GM15510 (cell line): ENCODE results near the gene ARHGAP30.

Experiments
- POLR2A ChIP-seq: IDR thresholded peaks from 3 replicates; pipeline ENCODE4 v1.6.1; 2011; ENCODE audit warnings: borderline replicate concordance; ENCODE audit not compliant: insufficient read length; ENCODE audit errors: extremely low read depth

Gene ARHGAP30

DNA sequence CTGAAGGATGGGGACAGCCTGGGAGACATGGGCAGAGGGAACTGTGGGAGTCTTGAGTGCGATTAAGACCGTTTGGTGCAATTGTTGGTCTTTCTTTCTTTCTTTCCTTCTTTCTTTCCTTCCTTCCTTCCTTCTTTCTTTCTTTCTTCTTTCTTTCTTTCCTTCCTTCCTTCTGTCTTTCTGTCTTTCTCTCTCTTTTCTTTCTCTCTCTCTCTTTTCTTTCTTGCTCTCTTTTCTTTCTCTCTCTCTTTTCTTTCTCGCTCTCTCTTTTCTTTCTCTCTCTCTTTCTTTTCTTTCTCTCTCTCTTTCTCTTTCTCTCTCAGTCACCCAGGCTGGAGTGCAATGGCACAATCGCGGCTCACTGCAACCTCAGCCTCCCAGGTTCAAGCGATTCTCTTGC is 25.5 kb upstream of the ARHGAP30 start:
- TF ChIP-seq POLR2A: no peak

- TF ChIP-seq POLR2A: no peak
Observed at GRCh38 chr1:161094481-161094880, 24.8 kb upstream of the ARHGAP30 start.

DNA sequence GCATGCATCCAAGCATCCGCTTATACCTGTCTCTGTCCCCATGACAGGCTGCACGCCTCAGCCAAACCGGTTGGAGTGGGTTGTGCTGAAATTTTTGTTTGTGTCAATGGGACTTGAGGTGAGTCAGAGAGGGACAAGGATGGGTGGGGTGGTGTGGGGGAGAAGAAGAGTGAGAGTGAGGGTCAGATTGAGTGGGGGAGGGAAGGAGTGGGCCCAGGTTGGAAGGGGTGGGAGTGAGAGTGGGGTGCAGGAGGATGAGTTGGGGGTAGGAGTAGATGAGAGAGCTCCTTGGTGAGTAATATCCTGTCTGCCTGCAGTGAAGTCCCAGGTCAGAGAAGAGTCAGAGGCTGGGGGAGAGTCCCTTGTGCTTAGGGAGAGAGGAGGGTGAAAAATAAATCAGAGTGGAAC is 22.9 kb upstream of the ARHGAP30 start:
- no peak for TF ChIP-seq POLR2A

DNA sequence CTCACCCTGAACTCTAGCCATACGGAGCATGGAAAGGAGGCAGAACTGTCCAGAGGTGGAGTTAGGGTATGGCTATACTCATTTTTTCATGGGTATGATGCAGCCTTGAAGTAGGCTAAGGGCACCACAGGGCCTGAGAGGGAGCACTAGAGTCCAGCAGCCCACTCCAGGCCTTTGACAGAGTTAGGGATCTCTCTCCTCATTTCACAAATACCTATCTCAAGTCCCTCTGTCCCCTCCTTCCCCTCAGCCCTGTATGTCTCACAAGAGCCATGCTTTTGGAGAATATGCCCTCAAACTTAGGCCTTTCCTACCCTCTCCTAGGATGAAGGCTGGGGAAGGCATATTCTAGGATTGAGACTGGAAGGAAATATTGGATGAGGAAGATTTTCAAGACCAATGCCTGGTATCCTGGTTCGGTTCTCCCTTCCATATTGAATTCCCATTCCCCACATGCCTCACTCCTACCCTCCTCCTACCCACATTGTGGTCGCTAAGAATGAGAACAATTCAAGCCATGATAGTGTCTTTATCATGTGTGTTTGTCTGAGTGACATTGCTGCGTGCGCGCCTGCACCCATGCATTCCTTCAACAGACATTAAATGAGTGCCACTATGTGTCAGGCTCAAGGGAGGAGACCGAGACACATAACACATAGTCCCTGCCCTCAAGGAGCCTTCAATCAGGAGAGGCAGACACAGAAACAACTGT is 22.3 kb upstream of the ARHGAP30 start:
- TF ChIP-seq POLR2A: no peak

GRCh38 chr1:161091093-161091492 is 21.4 kb upstream of the ARHGAP30 start:
- TF ChIP-seq POLR2A: no peak

DNA sequence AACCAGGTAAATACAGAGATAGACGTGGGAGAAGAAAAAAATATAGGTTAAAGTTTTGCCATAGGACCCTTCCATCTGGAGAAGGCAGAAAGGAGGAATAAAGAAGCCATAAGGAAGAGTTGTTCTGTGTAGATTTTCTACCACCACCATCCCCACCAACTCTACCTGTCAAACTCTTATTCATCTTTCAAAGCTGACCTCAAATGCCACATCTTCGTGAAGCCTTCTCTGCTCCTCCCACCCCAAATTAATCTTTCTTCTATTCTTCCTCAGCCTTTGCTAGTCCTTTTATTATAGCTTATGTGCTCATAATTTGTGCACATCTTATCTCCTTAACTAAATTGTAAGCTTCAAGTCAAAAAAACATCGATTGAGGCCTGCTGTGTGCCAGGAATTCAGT is 20.9 kb upstream of the ARHGAP30 start:
- TF ChIP-seq POLR2A: no peak

DNA sequence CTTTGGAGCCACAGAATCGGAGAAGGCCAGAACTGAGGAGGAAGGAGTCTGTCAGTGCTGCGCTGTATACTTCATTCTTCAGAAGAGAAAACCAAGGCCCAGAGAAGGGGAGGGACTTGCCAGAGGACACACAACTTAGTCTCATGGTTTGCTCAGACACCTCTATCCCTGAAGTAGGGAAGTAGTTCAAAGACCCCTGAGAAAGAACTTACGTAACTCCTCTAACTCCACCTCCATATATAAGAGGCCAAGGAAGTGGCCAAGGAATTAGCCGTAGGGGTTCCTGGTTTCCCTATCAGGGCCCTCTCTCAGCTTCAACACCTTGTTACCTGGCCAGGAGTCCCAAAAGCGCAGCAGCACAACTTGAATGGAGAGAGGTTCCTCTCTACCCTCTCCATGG is 20.2 kb upstream of the ARHGAP30 start:
- TF ChIP-seq POLR2A: no peak

DNA sequence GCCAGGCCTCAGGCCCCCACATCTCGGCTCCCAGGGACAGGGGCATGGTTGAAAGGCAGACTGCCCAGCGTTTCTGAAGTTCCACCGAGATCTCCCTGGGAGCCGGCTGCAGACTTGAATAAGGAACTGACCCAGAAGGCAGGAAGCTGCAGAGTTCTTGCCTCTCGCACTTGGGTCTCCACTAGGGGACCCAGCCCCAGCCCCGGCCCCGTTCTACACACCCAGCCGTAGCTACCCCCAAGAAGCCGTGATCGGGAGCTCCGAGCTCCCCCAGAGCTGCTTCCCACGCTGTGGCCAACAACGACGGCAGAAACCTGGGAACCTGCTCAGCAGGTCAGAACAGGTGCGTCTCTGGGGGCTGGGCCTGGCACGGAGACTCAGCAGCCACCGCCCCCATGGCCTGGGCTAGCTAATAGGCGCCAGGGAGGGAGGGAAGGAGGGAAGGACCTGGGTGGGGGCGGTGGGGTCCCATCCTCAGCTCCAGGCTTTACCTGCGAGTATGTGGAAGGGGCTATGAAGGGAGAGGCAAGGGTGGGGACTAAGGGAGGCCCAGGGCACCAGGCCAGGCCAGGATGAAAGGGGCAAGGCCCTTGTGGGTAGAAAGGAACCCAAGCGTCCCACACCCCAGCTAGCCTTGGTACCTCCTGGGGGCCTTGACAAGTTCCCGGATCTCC is 19.7 kb upstream of the ARHGAP30 start, which contains the start of gene NECTIN4:
NECTIN4 (minus strand) TSS at position 308 of the 674 bp plus-strand sequence; CDS start at position 46, 262 bp downstream.
- no peak for TF ChIP-seq POLR2A

DNA sequence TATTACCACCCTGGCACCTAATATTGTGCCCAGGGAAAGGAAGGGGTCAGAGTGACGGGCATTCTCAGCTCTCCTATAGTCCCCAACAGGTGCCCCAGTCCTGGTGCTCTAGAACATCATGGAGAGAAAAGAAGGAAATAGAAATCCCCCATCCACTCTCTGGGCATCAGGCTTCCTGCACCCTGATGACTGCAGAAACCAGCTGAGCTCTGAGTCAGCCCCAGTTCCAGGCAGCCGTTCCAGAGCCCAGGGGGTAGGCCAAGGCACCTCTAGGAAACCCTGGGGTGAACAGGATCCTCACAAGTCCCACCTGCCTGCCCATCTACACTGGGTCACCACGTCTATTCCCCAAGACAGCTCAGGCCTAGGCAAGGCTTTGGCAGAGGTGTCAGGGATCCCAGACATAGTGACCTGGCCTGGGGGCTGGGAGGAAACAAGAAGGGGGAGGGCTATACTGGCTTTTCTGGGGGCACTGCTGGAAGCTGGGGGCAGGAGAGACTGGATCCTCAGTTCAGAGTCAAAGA is 19.0 kb upstream of the ARHGAP30 start:
- TF ChIP-seq POLR2A: no peak

DNA sequence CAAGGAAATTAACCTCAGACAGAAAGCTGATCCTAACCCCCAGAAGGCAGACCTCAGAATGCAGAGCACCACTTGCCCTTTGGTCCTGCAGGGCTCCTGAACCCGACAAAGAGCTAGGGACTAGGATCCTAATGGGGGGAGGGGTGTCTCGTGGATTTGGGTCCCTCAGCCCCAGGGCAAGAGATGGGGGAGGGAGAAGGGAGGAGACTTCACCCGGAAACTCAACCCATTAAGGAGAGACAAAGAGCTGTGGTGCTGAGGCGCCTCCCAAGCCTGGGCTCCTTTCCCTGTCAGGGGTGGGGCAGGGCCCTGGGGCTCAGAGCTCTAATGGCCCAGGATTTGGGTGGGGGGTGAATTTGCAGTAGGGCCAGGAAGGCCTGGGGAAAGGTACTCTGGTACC is 16.8 kb upstream of the ARHGAP30 start:
- TF ChIP-seq POLR2A: no peak

GRCh38 chr1:161085165-161085564 is 15.5 kb upstream of the ARHGAP30 start:
- no peak for TF ChIP-seq POLR2A

GRCh38 chr1:161084597-161084988 is 14.9 kb upstream of the ARHGAP30 start:
- TF ChIP-seq POLR2A: no peak

DNA sequence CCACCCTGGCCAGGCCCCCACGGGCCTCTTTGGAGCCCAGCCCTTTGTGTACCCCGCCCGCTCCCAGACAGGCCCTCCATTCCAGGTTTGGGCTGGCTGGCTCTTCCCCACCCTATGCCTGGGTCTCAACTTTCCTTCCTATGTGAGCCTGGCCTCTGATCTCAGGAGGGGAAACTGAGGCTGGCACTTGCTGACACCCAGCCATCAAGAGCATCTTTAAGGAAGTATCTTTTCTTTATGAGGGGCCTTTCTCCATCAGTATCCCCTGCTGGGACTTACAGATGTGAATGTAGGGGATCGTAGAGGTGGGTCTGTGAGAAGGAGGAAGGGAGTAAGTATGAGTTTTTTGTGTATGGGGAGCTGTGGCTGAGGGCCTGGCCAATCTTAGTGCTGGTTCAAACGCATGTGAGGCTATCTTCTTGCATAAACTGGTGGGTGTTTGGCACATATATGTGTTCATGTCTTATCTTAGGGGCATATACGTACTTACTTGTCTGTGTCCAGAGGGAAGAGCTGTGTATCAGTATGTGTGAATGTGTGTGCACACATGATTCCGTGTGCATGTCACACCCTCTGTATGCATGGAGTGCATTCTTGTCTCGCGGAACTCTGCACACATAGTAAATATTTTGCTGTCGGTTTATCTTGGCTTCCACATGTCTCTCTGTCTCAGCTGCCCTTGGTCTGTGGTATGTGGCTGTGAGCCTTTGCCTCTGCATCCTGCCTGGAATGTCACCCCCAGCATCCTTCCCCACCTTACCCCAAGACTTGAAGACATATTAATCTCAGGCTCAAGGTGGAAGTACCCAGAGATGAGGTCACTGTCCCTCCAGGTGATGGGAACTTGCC is 14.3 kb upstream of the ARHGAP30 start:
- no peak for TF ChIP-seq POLR2A

DNA sequence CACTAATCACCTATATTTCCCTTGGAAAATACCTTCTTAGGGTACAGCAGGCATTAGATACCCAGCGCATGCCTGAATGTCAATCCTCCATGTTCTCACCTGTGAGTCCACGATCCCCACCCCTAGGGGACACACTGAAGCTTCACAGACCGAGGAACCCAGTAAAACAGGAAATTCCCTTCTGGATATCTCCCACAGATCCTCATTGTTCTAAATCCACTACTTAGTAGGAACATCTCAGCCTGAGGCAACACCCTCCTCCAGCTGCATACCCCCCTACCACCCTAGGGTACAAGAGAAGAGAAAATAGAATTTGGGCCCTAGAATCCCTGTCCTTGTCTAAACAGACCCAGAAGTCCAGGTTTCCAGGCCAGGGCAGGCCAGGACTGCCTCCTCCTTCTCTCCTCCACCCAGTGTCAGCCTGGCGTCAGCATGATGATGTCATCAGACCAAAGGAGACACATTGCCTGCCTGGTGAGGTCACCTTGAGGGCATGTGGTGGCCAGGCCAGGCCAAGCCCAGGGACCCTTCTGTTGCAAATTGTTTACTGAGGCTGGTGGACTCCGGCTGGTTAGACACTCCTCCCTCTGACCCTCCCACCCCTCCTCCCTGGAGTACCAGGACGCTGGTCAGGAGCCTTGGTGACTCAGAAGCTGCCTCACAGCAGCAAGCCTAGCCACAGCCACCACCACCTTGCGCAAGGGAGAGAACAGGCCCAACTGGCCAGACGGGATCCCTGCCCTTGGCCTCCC is 13.5 kb upstream of the ARHGAP30 start:
- no peak for TF ChIP-seq POLR2A
